H1 (cell line): Measurements from ENCODE around the gene MAOB. TPM values are rescaled to one million over a fixed set of nuclear protein-coding genes. Genes with fewer than 3 reads are reported as not detected.

ENCODE experiments used
- CBX8 ChIP-seq: fragments of 300-800, 300-1000 bp; sonication (generic); IDR thresholded peaks from 2 replicates; pipeline ENCODE4 v1.7.1; 2016; ENCODE audit warnings: low read depth, low read length, borderline replicate concordance
- RBBP5 ChIP-seq: IDR thresholded peaks from 2 replicates; pipeline ENCODE4 v1.7.1; 2012; ENCODE audit warnings: low read depth, mild to moderate bottlenecking, inconsistent platforms, low read length, moderate library complexity, borderline replicate concordance
- RXRA ChIP-seq: IDR thresholded peaks from 2 replicates; pipeline ENCODE4 v1.6.1; 2011; ENCODE audit warnings: low read depth, mild to moderate bottlenecking, low read length, moderate library complexity; ENCODE audit not compliant: insufficient read depth
- polyA plus RNA-seq, 7 experiments: library from polyadenylated mRNA; depleted of rRNA in 3 of 7; stranded (reverse) in 5 of 7; unstranded in 2 of 7; fragments of >200 nt in 5 of 7; fragments of 200-250 nt in 2 of 7; gene quantifications; 1 replicate in 5 of 7; 2 replicates in 1 of 7; 4 replicates in 1 of 7; pipeline versions ENCODE4 v1.2.1 to v1.2.3, GENCODE V29; 2011 to 2013; ENCODE audit warnings: missing spikeins in 2 of 7, mixed read lengths in 2 of 7
- total RNA-seq: library from RNA; stranded (reverse); fragmentation: NEBNext Ultra II Directional; extraction: Animal tissue kit (Norgen Biotek cat#: 25700); gene quantifications from 2 replicates; pipeline ENCODE4 v1.2.1, GENCODE V29; 2021
- TF ChIP-seq, protein P1 (sequence below), 3 experiments: IDR thresholded peaks; 1 replicate in 2 of 3; 2 replicates in 1 of 3; pipeline versions ENCODE4 v1.5.1 to v1.6.1; 2011; ENCODE audit warnings: low read length in 3 of 3, mild to moderate bottlenecking in 3 of 3, inconsistent platforms in 2 of 3, low read depth in 1 of 3, moderate library complexity in 1 of 3; ENCODE audit not compliant: insufficient read depth in 1 of 3; ENCODE audit errors: control extremely low read depth in 1 of 3

MAOB gene
- total and polyA plus RNA-seq, 2 of the 8 experiments (the other 6 are each of a cell fraction or from before 2014, with no cell fraction given), result 0.73 to 1.1 TPM

GRCh38 chrX:43847352-43847751 lies 34.9 kb downstream of the MAOB start (continued):
- TF ChIP-seq, protein P1, sequence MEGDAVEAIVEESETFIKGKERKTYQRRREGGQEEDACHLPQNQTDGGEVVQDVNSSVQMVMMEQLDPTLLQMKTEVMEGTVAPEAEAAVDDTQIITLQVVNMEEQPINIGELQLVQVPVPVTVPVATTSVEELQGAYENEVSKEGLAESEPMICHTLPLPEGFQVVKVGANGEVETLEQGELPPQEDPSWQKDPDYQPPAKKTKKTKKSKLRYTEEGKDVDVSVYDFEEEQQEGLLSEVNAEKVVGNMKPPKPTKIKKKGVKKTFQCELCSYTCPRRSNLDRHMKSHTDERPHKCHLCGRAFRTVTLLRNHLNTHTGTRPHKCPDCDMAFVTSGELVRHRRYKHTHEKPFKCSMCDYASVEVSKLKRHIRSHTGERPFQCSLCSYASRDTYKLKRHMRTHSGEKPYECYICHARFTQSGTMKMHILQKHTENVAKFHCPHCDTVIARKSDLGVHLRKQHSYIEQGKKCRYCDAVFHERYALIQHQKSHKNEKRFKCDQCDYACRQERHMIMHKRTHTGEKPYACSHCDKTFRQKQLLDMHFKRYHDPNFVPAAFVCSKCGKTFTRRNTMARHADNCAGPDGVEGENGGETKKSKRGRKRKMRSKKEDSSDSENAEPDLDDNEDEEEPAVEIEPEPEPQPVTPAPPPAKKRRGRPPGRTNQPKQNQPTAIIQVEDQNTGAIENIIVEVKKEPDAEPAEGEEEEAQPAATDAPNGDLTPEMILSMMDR (IDR thresholded peaks at IDR 0.05; ENCODE audit: control extremely low read depth in 1 of 3, insufficient read depth in 1 of 3, low read depth in 1 of 3, low read length in 3 of 3), result no peak
- TF ChIP-seq RBBP5, result no peak
- TF ChIP-seq CBX8, result no peak
- TF ChIP-seq RXRA, result no peak
